ENCODE measurements around the gene CLEC16A. TPM values are rescaled to one million over a fixed set of nuclear protein-coding genes. Genes with fewer than 3 reads are reported as not detected.

The CLEC16A gene
- total and polyA plus RNA-seq, 9 of the 15 experiments (the other 6 are each of a cell fraction or from before 2014, with no cell fraction given), result 1.00 to 22.3 (median 10.0) TPM

DNA sequence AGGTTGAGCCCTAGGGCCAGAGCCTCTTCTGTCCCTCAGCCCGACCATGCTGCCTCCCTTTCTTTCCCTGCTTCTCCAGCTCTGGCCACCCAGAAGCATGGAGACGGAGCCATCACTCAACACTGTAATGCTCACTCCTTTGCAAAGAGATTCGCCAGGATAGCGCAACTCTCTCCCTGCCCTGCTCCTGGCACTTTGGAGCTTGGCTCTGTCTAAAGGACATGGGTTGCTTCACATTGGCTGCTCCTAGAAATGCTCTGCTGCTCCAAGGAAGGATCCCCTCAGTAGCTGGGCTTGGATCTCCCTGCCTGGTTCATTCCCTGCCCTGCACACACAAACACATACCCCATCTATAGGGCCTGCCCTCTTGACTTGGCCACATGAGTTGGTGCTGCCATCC lies 76.0 kb downstream of the CLEC16A start (continued):
- TF ChIP-seq MED1 (CRISPR knock-in tag; IDR thresholded peaks at IDR 0.05; ENCODE audit: borderline replicate concordance) (no peak), DPF2 (IDR thresholded peaks at IDR 0.05) (no peak), FOXP1 (CRISPR knock-in tag; IDR thresholded peaks at IDR 0.05) (no peak), TRIM24 (IDR thresholded peaks at IDR 0.05) (no peak), ZHX1 (conservative IDR thresholded peaks at IDR 0.05; ENCODE audit: low read length) (no peak), FOXA1 (IDR thresholded peaks at IDR 0.05; ENCODE audit: borderline replicate concordance) (no peak), ZKSCAN3 (CRISPR knock-in tag; IDR thresholded peaks at IDR 0.05) (no peak), GATA2 (CRISPR knock-in tag; IDR thresholded peaks at IDR 0.05) (no peak)
- TF ChIP-seq, protein P1, sequence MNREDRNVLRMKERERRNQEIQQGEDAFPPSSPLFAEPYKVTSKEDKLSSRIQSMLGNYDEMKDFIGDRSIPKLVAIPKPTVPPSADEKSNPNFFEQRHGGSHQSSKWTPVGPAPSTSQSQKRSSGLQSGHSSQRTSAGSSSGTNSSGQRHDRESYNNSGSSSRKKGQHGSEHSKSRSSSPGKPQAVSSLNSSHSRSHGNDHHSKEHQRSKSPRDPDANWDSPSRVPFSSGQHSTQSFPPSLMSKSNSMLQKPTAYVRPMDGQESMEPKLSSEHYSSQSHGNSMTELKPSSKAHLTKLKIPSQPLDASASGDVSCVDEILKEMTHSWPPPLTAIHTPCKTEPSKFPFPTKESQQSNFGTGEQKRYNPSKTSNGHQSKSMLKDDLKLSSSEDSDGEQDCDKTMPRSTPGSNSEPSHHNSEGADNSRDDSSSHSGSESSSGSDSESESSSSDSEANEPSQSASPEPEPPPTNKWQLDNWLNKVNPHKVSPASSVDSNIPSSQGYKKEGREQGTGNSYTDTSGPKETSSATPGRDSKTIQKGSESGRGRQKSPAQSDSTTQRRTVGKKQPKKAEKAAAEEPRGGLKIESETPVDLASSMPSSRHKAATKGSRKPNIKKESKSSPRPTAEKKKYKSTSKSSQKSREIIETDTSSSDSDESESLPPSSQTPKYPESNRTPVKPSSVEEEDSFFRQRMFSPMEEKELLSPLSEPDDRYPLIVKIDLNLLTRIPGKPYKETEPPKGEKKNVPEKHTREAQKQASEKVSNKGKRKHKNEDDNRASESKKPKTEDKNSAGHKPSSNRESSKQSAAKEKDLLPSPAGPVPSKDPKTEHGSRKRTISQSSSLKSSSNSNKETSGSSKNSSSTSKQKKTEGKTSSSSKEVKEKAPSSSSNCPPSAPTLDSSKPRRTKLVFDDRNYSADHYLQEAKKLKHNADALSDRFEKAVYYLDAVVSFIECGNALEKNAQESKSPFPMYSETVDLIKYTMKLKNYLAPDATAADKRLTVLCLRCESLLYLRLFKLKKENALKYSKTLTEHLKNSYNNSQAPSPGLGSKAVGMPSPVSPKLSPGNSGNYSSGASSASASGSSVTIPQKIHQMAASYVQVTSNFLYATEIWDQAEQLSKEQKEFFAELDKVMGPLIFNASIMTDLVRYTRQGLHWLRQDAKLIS (CRISPR knock-in tag; IDR thresholded peaks at IDR 0.05), result no peak
- TF ChIP-seq, protein P2, sequence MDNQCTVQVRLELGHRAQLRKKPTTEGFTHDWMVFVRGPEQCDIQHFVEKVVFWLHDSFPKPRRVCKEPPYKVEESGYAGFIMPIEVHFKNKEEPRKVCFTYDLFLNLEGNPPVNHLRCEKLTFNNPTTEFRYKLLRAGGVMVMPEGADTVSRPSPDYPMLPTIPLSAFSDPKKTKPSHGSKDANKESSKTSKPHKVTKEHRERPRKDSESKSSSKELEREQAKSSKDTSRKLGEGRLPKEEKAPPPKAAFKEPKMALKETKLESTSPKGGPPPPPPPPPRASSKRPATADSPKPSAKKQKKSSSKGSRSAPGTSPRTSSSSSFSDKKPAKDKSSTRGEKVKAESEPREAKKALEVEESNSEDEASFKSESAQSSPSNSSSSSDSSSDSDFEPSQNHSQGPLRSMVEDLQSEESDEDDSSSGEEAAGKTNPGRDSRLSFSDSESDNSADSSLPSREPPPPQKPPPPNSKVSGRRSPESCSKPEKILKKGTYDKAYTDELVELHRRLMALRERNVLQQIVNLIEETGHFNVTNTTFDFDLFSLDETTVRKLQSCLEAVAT (IDR thresholded peaks at IDR 0.05), result no peak

Data from K562 (cell line).